ENCODE data around the gene PTPRK. TPM values are rescaled to one million over a fixed set of nuclear protein-coding genes. Genes with fewer than 3 reads are reported as not detected.
A peak's percentile ranks its signal among the peaks of the same experiment; 100 is the strongest.

Gene PTPRK
- total and polyA plus RNA-seq, 2 of the 13 experiments (the other 11 are each of a cell fraction or from before 2014, with no cell fraction given): 43.6 to 98.3 TPM

DNA sequence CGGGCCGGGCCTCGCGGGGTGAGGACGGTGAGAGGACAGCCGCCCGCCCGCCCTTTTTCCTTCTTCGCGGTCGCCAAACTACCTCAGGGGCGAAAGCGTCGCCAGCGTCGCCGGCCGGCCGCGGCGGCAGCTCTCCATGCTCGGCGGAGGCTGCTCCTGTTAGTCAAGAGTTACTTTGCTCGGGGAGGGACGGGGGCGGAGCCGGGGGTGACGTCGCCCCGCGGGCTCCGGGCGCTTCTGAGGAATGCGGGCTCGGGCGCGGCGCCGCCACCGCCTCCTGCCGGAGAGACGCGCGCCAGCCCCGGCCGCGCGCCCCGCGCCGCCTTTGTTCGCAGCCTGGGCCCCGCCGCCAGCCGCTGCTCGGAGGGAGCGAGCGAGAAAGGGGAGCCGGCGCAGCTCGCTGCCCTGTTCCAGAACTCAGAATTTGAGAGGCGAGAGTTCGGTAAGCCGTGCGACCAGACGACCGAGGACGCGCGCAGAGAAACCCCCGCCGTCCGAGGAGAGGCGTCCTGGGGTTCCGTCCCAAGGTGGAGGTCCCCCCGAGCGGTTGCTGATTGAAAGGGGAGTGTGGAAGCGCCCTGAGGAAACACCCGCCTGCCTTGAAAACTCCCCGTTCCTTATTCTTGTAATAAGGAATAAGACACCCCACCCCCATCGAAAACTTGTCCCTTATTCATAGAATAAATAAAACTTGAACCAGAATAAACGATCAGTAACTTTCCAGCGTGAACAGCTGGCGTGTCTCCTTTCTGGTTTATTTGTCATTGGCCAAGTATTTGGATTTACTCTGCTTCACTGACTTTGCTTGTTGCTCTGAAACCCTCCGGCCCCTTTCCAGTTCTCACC lies at the start of gene PTPRK (continued):
- TF ChIP-seq, protein P1, sequence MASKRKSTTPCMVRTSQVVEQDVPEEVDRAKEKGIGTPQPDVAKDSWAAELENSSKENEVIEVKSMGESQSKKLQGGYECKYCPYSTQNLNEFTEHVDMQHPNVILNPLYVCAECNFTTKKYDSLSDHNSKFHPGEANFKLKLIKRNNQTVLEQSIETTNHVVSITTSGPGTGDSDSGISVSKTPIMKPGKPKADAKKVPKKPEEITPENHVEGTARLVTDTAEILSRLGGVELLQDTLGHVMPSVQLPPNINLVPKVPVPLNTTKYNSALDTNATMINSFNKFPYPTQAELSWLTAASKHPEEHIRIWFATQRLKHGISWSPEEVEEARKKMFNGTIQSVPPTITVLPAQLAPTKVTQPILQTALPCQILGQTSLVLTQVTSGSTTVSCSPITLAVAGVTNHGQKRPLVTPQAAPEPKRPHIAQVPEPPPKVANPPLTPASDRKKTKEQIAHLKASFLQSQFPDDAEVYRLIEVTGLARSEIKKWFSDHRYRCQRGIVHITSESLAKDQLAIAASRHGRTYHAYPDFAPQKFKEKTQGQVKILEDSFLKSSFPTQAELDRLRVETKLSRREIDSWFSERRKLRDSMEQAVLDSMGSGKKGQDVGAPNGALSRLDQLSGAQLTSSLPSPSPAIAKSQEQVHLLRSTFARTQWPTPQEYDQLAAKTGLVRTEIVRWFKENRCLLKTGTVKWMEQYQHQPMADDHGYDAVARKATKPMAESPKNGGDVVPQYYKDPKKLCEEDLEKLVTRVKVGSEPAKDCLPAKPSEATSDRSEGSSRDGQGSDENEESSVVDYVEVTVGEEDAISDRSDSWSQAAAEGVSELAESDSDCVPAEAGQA (IDR thresholded peaks at IDR 0.05; ENCODE audit: low read depth): peak; percentile 25; the same call in 1 of the 2 replicates
- TF ChIP-seq, protein P1 (CRISPR knock-in tag; IDR thresholded peaks at IDR 0.05; ENCODE audit: borderline replicate concordance): no peak
- 0 out of 2 replicates have a peak, but pooled peaks have one; percentile 70 for TF ChIP-seq ZNF749 (CRISPR knock-in tag; IDR thresholded peaks at IDR 0.05; ENCODE audit: borderline replicate concordance)
- no peak for TF ChIP-seq NR2F6 (IDR thresholded peaks at IDR 0.05)
- peak; percentile 39; the same call in 1 of the 2 replicates for TF ChIP-seq NR2F6 (CRISPR knock-in tag; IDR thresholded peaks at IDR 0.05)
- TF ChIP-seq, protein P2, sequence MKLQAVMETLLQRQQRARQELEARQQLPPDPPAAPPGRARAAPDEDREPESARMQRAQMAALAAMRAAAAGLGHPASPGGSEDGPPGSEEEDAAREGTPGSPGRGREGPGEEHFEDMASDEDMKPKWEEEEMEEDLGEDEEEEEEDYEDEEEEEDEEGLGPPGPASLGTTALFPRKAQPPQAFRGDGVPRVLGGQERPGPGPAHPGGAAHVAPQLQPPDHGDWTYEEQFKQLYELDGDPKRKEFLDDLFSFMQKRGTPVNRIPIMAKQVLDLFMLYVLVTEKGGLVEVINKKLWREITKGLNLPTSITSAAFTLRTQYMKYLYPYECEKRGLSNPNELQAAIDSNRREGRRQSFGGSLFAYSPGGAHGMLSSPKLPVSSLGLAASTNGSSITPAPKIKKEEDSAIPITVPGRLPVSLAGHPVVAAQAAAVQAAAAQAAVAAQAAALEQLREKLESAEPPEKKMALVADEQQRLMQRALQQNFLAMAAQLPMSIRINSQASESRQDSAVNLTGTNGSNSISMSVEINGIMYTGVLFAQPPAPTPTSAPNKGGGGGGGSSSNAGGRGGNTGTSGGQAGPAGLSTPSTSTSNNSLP (IDR thresholded peaks at IDR 0.05; ENCODE audit: low read depth, low read length): 0 out of 2 replicates have a peak, but pooled peaks have one; percentile 40
- TF ChIP-seq, protein P3, sequence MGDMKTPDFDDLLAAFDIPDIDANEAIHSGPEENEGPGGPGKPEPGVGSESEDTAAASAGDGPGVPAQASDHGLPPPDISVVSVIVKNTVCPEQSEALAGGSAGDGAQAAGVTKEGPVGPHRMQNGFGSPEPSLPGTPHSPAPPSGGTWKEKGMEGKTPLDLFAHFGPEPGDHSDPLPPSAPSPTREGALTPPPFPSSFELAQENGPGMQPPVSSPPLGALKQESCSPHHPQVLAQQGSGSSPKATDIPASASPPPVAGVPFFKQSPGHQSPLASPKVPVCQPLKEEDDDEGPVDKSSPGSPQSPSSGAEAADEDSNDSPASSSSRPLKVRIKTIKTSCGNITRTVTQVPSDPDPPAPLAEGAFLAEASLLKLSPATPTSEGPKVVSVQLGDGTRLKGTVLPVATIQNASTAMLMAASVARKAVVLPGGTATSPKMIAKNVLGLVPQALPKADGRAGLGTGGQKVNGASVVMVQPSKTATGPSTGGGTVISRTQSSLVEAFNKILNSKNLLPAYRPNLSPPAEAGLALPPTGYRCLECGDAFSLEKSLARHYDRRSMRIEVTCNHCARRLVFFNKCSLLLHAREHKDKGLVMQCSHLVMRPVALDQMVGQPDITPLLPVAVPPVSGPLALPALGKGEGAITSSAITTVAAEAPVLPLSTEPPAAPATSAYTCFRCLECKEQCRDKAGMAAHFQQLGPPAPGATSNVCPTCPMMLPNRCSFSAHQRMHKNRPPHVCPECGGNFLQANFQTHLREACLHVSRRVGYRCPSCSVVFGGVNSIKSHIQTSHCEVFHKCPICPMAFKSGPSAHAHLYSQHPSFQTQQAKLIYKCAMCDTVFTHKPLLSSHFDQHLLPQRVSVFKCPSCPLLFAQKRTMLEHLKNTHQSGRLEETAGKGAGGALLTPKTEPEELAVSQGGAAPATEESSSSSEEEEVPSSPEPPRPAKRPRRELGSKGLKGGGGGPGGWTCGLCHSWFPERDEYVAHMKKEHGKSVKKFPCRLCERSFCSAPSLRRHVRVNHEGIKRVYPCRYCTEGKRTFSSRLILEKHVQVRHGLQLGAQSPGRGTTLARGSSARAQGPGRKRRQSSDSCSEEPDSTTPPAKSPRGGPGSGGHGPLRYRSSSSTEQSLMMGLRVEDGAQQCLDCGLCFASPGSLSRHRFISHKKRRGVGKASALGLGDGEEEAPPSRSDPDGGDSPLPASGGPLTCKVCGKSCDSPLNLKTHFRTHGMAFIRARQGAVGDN (CRISPR knock-in tag; IDR thresholded peaks at IDR 0.05): peak; percentile 92
- TF ChIP-seq ZFP82 (CRISPR knock-in tag; IDR thresholded peaks at IDR 0.05; ENCODE audit: borderline replicate concordance): peak; percentile 77; the same call in 1 of the 2 replicates
- TF ChIP-seq ZBTB38 (CRISPR knock-in tag; IDR thresholded peaks at IDR 0.05): peak; percentile 77
- no peak for TF ChIP-seq ZEB1 (IDR thresholded peaks at IDR 0.05; ENCODE audit: insufficient replicate concordance, low read depth)
- no peak for TF ChIP-seq JUNB (CRISPR knock-in tag; IDR thresholded peaks at IDR 0.05; ENCODE audit: borderline replicate concordance)
- TF ChIP-seq POLR2A (IDR thresholded peaks at IDR 0.05; ENCODE audit: insufficient read depth in 1 of 2, low read depth in 2 of 2, low read length in 2 of 2): peak; percentile 96 to 97
- no peak for TF ChIP-seq ZNF567 (CRISPR knock-in tag; IDR thresholded peaks at IDR 0.05; ENCODE audit: borderline replicate concordance)
- TF ChIP-seq FOSL1 (CRISPR knock-in tag; IDR thresholded peaks at IDR 0.05; ENCODE audit: borderline replicate concordance): no peak
- peak; percentile 60 for TF ChIP-seq SMAD3 (CRISPR knock-in tag; IDR thresholded peaks at IDR 0.05)
- no peak for TF ChIP-seq CBFB (CRISPR knock-in tag; IDR thresholded peaks at IDR 0.05)

Data from HepG2 (cell line).